Measurements from ENCODE around the gene SLC10A1. TPM values are rescaled to one million over a fixed set of nuclear protein-coding genes. Genes with fewer than 3 reads are reported as not detected.

SLC10A1 gene
- total RNA-seq, result not detected

DNA sequence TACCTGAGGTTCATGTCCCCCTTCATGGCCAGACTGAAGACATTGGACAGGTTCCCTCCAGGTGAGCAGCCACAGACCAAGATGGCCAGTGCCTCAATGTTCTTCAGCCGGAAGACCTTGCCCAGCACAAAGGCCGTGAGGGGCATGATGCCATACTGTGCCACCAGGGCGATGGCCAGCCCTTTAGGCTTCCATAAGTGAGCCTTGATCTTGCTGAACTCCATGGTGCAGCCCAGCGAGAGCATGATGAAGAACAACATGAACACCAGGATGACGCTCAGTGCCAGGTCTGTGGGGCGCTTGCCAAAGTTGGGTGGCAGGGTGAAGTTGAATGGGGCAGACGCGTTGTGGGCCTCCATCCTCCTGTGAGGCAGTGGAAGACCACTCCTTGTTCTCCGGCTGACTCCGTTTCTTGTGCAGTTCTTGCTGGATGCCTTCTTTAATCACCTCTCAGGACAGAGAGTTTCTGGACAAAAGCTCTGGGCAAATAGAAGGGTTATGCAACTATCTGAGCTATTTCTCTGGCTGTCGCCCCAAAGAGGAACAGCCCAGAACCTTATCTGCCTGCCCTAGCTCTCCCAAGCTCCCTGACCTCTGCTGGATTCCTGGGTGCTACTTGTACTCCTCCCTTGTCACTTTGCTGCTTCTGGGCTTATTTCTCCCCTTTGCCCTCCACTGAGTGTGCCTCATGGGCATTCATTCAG, at the start of gene SLC10A1:
Gene SLC10A1 (minus strand): TSS at position 445 of the 704 bp plus-strand sequence. CDS start 86 bp downstream, at position 359.
- no peak within 1 kb of the TSS for H3K4me3 ChIP-seq
- TF ChIP-seq POLR2A (IDR thresholded peaks at IDR 0.05), result no peak
- no peak for TF ChIP-seq CTCF (IDR thresholded peaks at IDR 0.05)
- 81 to 88% methylated on average over 2 to 10 of the region's 11 CpGs for WGBS, 2 donors

GRCh38 chr14:69845787-69846186, 48.7 kb upstream of the SLC10A1 start:
- no peak for DNase-seq
- H3K27me3 ChIP-seq, result peaks cover 0 to 71% (median 0%) of the 10 kb centered on the region in 4 donors
- TF ChIP-seq CTCF (IDR thresholded peaks at IDR 0.05) (no peak), POLR2A (IDR thresholded peaks at IDR 0.05) (no peak)

More for the DNA sequence above, at the start of gene SLC10A1:
- Histone ChIP-seq H3K9me3 (no peaks in the 10 kb centered on the region), H3K27ac (peak within 1 kb of the TSS in 1 of 4 donors; percentile 14), H3K27me3 (peaks cover 0 to 2% (median 0%) of the 10 kb centered on the region in 4 donors), H3K36me3 (no peaks in the 10 kb centered on the region), H3K4me1 (peaks cover 0 to 9% (median 3%) of the 10 kb centered on the region in 3 donors)
- no peak for DNase-seq
- intact Hi-C loops (cut with DNase I), result no loop called here

GRCh38 chr14:69845050-69845581, 48.1 kb upstream of the SLC10A1 start:
- H3K27ac ChIP-seq, result no peak overlapping the region
- no peaks in the 10 kb centered on the region for H3K36me3 ChIP-seq
- no peak for TF ChIP-seq POLR2A (IDR thresholded peaks at IDR 0.05)
- no peak for TF ChIP-seq CTCF (IDR thresholded peaks at IDR 0.05)
- no peaks in the 10 kb centered on the region for H3K9me3 ChIP-seq
- intact Hi-C loops (cut with DNase I), result no loop called here
- H3K4me1 ChIP-seq, result no peaks in the 10 kb centered on the region
- H3K27me3 ChIP-seq, result peaks cover 0 to 75% (median 0%) of the 10 kb centered on the region in 4 donors
- WGBS, 2 donors, result 34 to 36% methylated on average over 2 of the region's 2 CpGs
- H3K4me3 ChIP-seq, result no peak overlapping the region
- no peak for DNase-seq

More at GRCh38 chr14:69845787-69846186, 48.7 kb upstream of the SLC10A1 start:
- WGBS, 2 donors, result 26 to 44% methylated on average over 5 of the region's 5 CpGs
- Histone ChIP-seq H3K27ac (no peak overlapping the region), H3K36me3 (no peaks in the 10 kb centered on the region), H3K9me3 (no peaks in the 10 kb centered on the region), H3K4me1 (no peaks in the 10 kb centered on the region), H3K4me3 (no peak overlapping the region)
- intact Hi-C loops (cut with DNase I), result no loop called here

- no peak for TF ChIP-seq CTCF (IDR thresholded peaks at IDR 0.05)
- no peak for TF ChIP-seq POLR2A (IDR thresholded peaks at IDR 0.05)
- Histone ChIP-seq H3K27me3 (peaks cover 0 to 71% (median 0%) of the 10 kb centered on the region in 4 donors), H3K9me3 (no peaks in the 10 kb centered on the region), H3K4me3 (no peak overlapping the region), H3K4me1 (no peaks in the 10 kb centered on the region), H3K27ac (no peak overlapping the region), H3K36me3 (no peaks in the 10 kb centered on the region)
- 90 to 92% methylated on average over 2 of the region's 2 CpGs for WGBS, 2 donors
- intact Hi-C loops (cut with DNase I), result no loop called here
- DNase-seq, result no peak
These were observed 47.1 kb upstream of the SLC10A1 start for GRCh38 chr14:69844171-69844570.

DNA sequence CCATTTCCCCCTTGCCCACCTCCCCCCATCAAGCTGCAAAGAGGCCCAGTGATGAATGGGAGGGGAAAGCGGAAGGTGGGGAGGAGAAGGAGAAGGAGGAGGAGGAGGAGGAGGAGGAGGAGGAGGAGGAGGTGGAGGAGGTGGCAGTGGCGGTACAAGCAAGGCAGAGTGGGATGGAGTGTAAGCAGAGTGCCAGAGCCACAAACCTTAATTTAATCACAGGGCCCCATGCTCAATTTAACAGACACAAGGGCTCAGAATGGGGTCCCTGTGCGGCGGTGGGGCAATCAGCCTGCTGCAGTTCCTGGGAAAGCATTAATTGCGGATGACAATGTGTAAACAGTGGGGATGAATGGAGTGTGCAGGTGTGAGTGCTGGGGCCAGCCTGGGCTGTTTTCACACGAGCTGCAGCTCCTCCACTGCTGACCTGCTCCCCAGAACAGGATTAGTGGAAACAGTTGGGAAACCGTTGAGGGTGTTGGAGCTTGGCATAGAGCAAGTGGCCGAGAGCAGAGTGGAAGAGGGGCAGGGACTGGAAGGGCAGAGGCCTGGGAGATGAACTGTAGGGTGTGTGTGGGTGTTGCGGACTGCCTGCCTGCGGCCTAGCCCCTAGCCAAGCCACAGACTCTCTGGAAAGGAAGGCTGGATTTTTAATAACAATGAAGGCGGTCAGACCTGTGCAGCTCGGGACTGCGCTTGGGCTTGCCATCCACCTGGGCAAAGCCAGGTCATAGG, 45.8 kb upstream of the SLC10A1 start:
- Histone ChIP-seq H3K27ac (no peak overlapping the region), H3K36me3 (no peaks in the 10 kb centered on the region), H3K4me1 (no peaks in the 10 kb centered on the region), H3K4me3 (no peak overlapping the region), H3K27me3 (peaks cover 0 to 62% (median 0%) of the 10 kb centered on the region in 4 donors), H3K9me3 (no peaks in the 10 kb centered on the region)
- 45 to 63% methylated on average over 10 to 11 of the region's 13 CpGs for WGBS, 2 donors
- no peak for DNase-seq
- intact Hi-C loops (cut with DNase I), result no loop called here
- TF ChIP-seq POLR2A (IDR thresholded peaks at IDR 0.05), result no peak
- no peak for TF ChIP-seq CTCF (IDR thresholded peaks at IDR 0.05)
